HG02623 (cell line): ENCODE data around the gene EPHB1.
"Not testable (repeated sequence)": the region's sequence is repeated elsewhere in the genome, so short reads cannot be mapped to it uniquely, and the experiment has no call there.

Experiments
- ATAC-seq: cut with Tn5 transposase; IDR thresholded peaks from one replicate; pipeline ENCODE4 v1.9.1; 2021; ENCODE audit warnings: moderate library complexity; ENCODE audit not compliant: unreplicated experiment

The EPHB1 gene

GRCh38 chr3:135106445-135106844 is 311.4 kb downstream of the EPHB1 start:
- no peak for ATAC-seq

GRCh38 chr3:135107043-135107442 is 312.0 kb downstream of the EPHB1 start:
- ATAC-seq = no peak

- no peak for ATAC-seq
Observed at GRCh38 chr3:135109681-135110080, 314.6 kb downstream of the EPHB1 start.

DNA sequence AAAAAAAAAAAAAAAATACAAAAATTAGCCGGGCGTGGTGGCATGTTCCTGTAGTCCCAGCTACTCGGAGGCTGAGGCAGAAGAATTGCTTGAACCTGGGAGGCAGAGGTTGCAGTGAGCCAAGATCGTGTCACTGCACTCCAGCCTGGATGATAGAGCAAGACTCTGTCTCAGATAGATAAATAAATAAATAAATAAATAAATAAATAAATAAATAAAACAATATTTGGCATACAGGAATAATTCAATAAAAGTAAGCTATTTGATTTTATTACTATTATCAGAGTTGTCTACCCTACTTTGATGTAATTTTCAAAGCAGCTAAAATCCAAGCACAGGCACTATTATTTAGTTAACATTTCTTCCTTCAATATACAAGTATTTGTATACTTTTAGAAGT is 319.5 kb downstream of the EPHB1 start:
- ATAC-seq = not testable (repeated sequence)

DNA sequence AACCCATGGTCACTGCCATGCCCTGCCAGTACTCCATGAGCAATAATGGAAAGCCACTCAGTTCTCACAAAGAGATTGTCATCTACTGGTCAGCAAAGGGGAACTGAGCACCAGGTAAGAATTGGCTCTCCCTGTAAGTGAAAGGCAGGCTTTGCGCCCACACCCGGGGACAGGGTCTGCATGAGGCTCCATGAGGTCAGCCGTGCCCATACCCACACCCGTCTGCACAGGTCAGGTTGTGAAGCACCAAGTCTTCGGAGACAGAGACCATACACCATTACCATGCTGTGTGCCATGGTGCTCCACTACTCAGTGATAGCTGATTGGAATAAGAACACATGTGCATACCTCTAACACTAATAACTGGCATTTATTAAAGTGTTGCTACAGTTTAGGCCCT is 322.9 kb downstream of the EPHB1 start:
- no peak for ATAC-seq

GRCh38 chr3:135118792-135119191 is 323.7 kb downstream of the EPHB1 start:
- no peak for ATAC-seq

- no peak for ATAC-seq
Observed at GRCh38 chr3:135125171-135125801, 330.2 kb downstream of the EPHB1 start.

- no peak for ATAC-seq
Observed at GRCh38 chr3:135127946-135128470, 332.9 kb downstream of the EPHB1 start.

GRCh38 chr3:135128818-135129217 is 333.8 kb downstream of the EPHB1 start:
- no peak for ATAC-seq

DNA sequence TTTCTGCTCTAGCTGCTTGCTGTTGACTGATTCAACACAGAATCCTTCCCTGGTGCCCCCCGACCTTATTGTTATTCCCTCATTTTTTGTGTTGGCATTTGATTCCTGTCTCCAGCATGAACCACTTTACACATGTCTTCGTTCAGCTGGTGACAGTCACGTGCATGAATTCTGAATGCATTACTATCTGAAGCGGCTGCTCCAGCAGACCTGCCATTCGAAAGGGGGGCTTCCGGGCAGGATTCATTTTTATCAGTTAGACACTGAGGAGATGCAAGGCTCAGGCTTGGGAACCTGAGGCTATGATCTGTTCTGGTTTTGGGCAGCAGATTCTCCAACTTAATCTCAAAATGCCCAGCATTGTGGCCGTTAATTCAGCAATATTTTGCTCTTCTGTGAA is 336.2 kb downstream of the EPHB1 start:
- ATAC-seq = no peak

- ATAC-seq = no peak
Observed at GRCh38 chr3:135133905-135134683, 339.0 kb downstream of the EPHB1 start.

- no peak for ATAC-seq
Observed at GRCh38 chr3:135134684-135135075, 339.6 kb downstream of the EPHB1 start.

DNA sequence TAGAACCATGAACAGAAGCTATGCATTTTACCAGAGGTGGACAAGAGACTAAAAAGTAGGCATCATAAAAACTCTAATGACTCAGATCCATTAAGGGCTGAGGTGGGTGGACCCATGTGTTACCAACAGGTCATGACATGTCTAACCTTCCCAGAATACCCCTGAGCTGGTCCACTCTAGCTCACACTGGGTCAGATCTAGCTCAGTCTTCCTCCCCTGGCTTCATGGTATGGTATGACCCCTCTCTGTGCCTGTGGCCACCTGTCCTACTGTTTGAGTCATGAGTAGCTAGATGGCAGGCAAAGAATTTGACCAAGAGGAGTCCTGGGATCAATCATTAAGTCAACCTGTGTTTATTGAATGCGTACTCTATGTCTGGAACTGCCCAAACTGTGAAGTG is 340.4 kb downstream of the EPHB1 start:
- ATAC-seq = no peak

- no peak for ATAC-seq
Observed at GRCh38 chr3:135136361-135137100, 341.5 kb downstream of the EPHB1 start.

GRCh38 chr3:135137296-135137695 is 342.2 kb downstream of the EPHB1 start:
- no peak for ATAC-seq

DNA sequence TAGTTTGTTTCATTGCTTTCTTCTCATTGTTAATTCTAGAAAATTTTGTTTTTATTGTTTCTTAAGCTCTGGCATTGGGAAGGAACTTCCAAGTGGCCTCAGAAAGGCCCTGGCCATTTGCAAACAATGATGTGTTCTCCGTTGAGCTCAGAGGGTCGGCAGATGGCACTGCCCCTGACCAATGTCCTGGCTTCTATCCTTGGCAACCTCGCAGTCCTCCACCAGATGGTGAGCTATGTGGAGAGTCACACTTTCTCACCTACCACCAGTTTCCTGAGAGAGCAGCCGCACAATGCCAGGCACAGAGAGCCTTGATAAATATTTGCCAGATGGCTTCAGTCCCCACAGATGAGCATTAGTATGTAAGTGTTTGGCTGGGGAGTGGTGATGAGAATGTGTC is 343.7 kb downstream of the EPHB1 start:
- no peak for ATAC-seq

DNA sequence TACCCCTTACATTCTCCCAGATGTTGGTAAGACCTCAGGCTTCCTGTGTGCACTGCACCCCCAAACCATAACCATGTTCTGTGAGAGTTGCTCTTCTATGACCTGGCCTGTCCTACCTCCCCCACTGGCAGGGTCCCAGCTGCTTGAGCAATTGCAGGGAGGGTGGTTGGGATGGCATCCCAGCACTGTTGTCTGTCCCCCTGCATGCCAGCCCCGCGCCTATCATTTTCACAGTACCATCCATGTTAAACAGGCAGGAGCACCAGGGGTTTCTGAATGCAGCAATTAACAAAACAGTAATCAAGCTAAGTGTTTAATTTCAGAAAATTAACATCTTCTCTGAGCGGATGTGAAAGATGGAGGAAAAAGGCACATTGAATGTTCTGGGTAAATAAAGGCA is 345.5 kb downstream of the EPHB1 start:
- no peak for ATAC-seq

DNA sequence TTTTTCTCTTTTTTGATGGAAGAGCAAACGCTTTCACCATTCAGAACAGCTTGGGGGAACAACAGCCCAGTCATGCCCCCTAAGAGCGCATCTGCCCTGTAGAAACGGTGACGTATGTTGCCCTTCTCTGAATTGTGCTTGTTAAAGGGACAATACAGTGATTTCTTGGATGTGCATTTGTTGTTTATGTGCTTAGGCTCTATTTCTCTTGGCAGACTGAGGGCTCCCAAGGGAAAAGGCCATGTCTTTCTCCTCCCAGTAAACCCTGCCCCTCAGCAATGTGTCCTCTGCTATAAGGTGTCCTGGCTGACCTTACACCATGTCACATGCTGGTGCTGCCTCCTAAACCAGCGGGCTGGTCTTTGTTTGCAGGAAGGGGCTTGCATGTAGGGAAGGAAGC is 346.1 kb downstream of the EPHB1 start:
- no peak for ATAC-seq

DNA sequence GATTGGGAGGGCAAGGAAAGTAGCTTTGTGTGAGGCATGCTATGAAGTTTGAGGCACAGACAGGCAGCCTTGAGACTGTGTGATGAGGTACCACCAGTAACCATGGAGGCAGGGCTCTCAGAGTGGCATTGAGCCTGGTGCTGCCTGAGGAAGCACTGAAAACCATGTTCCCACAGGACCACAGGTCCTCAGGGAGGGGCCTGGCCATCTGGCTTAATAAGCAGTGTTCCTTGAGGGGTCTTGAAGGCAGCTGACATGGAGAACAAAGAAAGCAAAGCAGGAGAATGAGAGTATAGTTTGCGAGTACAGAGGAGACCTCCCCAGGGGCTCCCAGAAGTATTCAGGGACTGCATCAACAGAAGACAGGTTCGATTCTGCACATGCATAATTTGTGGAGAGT is 346.6 kb downstream of the EPHB1 start:
- ATAC-seq = no peak

DNA sequence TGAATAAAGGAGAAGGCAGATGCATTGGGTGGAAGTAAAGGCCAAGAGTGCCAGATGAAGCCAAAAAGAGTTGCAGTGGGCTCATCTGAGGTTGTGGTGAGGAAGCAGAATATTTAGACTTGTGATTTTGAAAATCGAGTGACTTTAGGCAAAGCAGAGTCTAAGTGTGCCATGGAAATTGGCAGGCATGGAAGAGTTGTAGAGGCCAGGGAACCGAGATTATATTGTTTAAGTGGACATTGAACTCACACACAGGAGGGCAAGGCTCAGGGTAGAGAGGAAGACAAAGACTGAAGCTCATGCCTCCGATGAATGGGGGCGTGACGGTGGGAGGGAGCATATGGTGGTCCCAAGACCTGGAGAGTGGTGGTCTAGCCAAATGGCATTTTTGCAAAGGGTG is 347.5 kb downstream of the EPHB1 start:
- no peak for ATAC-seq

DNA sequence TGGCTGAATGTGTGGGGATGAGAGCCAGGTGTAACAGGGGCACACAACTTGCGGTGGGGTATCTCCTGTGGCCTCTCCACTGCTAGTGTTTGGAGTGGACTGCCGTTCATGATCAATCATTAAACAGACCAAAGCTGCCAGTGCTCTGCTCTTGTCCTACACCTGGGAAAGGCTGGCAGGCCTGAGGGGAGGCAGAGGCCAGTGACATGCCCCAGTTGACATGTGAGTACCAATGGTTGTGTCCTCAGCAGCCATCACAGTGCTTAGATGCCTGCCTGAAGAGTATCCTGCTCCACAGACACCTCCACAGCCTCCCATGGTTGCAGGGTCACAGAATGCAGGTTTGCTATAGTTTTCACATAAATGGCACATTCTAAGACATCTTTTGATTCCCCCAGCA is 348.4 kb downstream of the EPHB1 start:
- no peak for ATAC-seq

GRCh38 chr3:135145581-135145980 is 350.5 kb downstream of the EPHB1 start:
- ATAC-seq = no peak
